ENCODE results near the gene SUV39H1.
"Not testable (repeated sequence)": the region's sequence is repeated elsewhere in the genome, so short reads cannot be mapped to it uniquely, and the experiment has no call there.

- TF ChIP-seq POLR2A, POLR2AphosphoS5 (IDR thresholded peaks at IDR 0.05; ENCODE audit: low read depth, low read length): not testable (repeated sequence)
These were observed 16.1 kb upstream of the SUV39H1 start for GRCh38 chrX:48680467-48680866.
